Muscle layer of duodenum (tissue), 2 donors: ENCODE results near the gene CSH2.
"Not testable (repeated sequence)": the region's sequence is repeated elsewhere in the genome, so short reads cannot be mapped to it uniquely, and the experiment has no call there.

Source experiments
- H3K27ac ChIP-seq: one replicate; pipeline ENCODE4 v1.7.0; 2013; ENCODE audit warnings: mild to moderate bottlenecking, low read length
- H3K27me3 ChIP-seq: one replicate; pipeline ENCODE4 v1.7.0; 2013; ENCODE audit warnings: low read depth, mild to moderate bottlenecking, control low read depth, low read length
- H3K36me3 ChIP-seq, 2 donors: one replicate each; pipeline ENCODE4 v1.7.0; 2013; ENCODE audit warnings: low read length in 2 of 2, control low read depth in 1 of 2, mild to moderate bottlenecking in 1 of 2; ENCODE audit not compliant: insufficient read depth in 2 of 2, control insufficient read depth in 1 of 2
- H3K4me1 ChIP-seq, 2 donors: one replicate each; pipeline ENCODE4 v1.7.0; 2013; ENCODE audit warnings: low read length in 2 of 2, mild to moderate bottlenecking in 2 of 2, control low read depth in 1 of 2, moderate library complexity in 1 of 2; ENCODE audit not compliant: insufficient read depth in 2 of 2, control insufficient read depth in 1 of 2
- H3K4me3 ChIP-seq, 2 donors: one replicate each; pipeline ENCODE4 v1.7.0; 2013; ENCODE audit warnings: low read length in 2 of 2, low read depth in 1 of 2, mild to moderate bottlenecking in 1 of 2
- H3K9me3 ChIP-seq, 2 donors: one replicate each; pipeline ENCODE4 v1.7.0; 2013; ENCODE audit warnings: low read length in 2 of 2, control low read depth in 1 of 2, mild to moderate bottlenecking in 1 of 2; ENCODE audit not compliant: control insufficient read depth in 1 of 2
- donor health status: healthy.

Gene CSH2

DNA sequence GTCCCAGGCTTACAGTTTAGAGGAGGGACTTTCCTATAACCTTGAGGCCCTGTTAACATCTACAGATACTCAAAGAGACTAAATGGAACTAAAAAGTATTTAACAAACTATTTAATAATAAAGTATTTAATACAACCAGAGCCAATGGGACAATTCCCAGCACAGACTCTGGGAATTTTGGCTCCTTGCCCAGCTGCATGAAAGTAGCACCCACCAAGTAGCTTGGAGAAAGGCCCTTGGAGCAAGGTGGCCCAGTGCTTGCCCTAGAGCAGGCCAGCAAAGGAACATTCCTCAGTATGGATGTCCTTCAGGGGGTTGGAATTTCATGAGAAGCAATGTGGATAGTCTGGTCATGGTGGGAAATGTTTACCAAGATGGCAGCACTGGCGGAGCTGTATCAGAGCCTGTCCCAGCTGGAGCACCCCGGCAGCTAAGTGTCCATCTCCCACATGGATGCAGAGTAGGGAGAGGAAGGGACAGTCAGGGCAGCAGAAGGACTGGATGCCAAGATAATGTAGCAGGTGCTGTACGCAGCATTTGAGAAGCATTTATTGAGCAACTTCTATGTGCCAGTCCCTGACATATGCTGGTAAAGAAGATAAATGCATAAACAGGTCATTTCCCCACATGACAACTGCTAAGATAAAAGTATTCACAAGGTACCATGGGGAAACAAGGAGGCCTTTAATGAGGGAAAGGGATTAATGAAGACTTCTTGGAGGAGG, 25.8 kb downstream of the CSH2 start:
- Histone ChIP-seq H3K4me1 (peaks cover 0 to 10% of the 10 kb centered on the region in 2 donors), H3K36me3 (no peaks in the 10 kb centered on the region), H3K9me3 (no peaks in the 10 kb centered on the region), H3K27ac (no peak overlapping the region), H3K27me3 (no peaks in the 10 kb centered on the region), H3K4me3 (no peak overlapping the region)

GRCh38 chr17:63845509-63845908, 28.0 kb downstream of the CSH2 start:
- Histone ChIP-seq H3K36me3 (peaks cover 0 to 4% of the 10 kb centered on the region in 2 donors), H3K4me3 (no peak overlapping the region), H3K27ac (no peak overlapping the region), H3K4me1 (peaks cover 9 to 21% of the 10 kb centered on the region in 2 donors), H3K9me3 (no peaks in the 10 kb centered on the region), H3K27me3 (no peaks in the 10 kb centered on the region)

GRCh38 chr17:63843910-63844677, 29.4 kb downstream of the CSH2 start:
- Histone ChIP-seq H3K36me3 (peaks cover 0 to 4% of the 10 kb centered on the region in 2 donors), H3K4me3 (peak overlapping the region in 1 of 2 donors; percentile 63), H3K9me3 (no peaks in the 10 kb centered on the region), H3K4me1 (peaks cover 11 to 34% of the 10 kb centered on the region in 2 donors), H3K27ac (peak overlapping the region; percentile 13), H3K27me3 (no peaks in the 10 kb centered on the region)

- not testable (repeated sequence) for H3K36me3 ChIP-seq, H3K9me3 ChIP-seq, H3K27me3 ChIP-seq
- Histone ChIP-seq H3K4me1 (peaks cover 11 to 41% of the 10 kb centered on the region in 2 donors), H3K27ac (peak overlapping the region; percentile 70), H3K4me3 (peak overlapping the region; percentile 63 to 67)
These were observed 30.0 kb downstream of the CSH2 start for GRCh38 chr17:63843387-63843888.

- peaks cover 11 to 48% of the 10 kb centered on the region in 2 donors for H3K4me1 ChIP-seq
- H3K4me3 ChIP-seq = peak within 1 kb of the TSS; percentile 88 to 93
- H3K9me3 ChIP-seq = no peaks in the 10 kb centered on the region
- H3K36me3 ChIP-seq = peaks cover 0 to 4% of the 10 kb centered on the region in 2 donors
- H3K27me3 ChIP-seq = no peaks in the 10 kb centered on the region
- peak within 1 kb of the TSS; percentile 84 for H3K27ac ChIP-seq
These were observed 30.7 kb downstream of the CSH2 start, which contains the start of gene SMARCD2 for GRCh38 chr17:63842540-63843386. Gene SMARCD2, minus strand, starts transcription at chr17:63842685. Its CDS starts 11 bp downstream, at chr17:63842674.

DNA sequence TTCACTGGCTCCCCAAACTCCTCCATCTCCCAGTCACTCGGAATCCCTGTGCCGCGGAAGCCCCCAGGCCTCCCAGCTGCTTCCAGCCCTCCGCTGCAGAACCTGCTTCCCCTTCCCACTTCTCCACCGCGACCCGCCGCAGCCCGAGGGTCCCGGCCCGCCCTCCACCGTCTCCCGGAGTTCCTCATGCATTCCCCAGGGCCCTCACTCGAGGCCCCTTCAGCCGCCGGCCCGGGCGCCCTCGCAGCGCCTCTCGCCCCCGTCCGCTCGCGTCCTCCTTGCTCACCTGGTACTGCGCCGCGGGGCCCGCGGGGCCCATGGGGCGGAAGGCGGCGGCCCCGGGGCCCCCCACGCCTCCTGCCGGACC, 31.3 kb downstream of the CSH2 start:
- peaks cover 11 to 54% of the 10 kb centered on the region in 2 donors for H3K4me1 ChIP-seq
- H3K27ac ChIP-seq = peak overlapping the region; percentile 84
- H3K36me3 ChIP-seq = peaks cover 2 to 7% of the 10 kb centered on the region in 2 donors
- no peaks in the 10 kb centered on the region for H3K27me3 ChIP-seq
- H3K4me3 ChIP-seq = peak overlapping the region; percentile 88 to 93
- no peaks in the 10 kb centered on the region for H3K9me3 ChIP-seq

DNA sequence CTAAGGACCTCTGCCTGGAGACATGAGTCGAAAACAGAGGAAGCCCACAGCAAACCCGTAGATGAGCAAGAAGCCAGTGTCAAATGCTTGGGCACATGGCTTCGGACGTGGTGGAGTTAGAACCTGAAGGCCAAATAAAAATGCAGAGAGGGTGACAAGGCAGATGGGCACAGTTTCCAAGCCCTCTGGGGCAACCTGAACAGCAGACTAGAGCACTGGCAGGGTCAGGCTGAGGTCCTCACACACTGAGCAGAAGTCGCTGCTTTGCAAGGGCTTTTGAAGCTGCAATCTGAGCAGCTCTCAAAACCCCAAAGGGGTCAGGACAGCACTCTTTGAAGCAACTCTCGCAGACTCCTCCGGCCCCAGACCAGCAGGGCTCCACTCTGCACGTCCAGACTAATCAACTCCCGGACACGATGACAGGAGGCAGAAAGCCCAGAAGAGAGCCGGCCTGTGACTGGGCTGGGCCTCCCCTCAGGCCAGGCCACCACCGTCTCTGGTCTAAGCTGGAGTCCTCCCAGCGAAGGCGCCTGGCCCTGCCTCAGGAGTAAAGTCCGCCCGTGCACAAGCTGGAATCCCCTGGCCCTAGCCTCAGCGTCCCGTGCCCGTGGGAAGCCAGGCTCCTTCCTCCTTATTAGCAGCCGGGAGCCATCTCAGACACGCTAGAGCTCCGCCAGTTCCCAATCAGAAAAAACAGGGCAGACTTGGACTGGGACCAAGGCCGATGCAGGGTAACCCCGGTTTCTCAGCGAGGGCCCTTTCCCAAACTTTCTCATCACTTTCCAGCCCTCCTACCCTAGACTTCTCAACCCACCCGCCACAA, 31.9 kb downstream of the CSH2 start:
- peaks cover 11 to 55% of the 10 kb centered on the region in 2 donors for H3K4me1 ChIP-seq
- H3K27me3 ChIP-seq = no peaks in the 10 kb centered on the region
- peaks cover 8 to 13% of the 10 kb centered on the region in 2 donors for H3K36me3 ChIP-seq
- no peaks in the 10 kb centered on the region for H3K9me3 ChIP-seq
- peak overlapping the region; percentile 84 for H3K27ac ChIP-seq
- peak overlapping the region; percentile 88 to 93 for H3K4me3 ChIP-seq

GRCh38 chr17:63840591-63841349, 32.7 kb downstream of the CSH2 start:
- no peaks in the 10 kb centered on the region for H3K9me3 ChIP-seq
- peaks cover 8 to 20% of the 10 kb centered on the region in 2 donors for H3K36me3 ChIP-seq
- H3K27ac ChIP-seq = peak overlapping the region; percentile 84
- no peaks in the 10 kb centered on the region for H3K27me3 ChIP-seq
- peak overlapping the region; percentile 88 to 93 for H3K4me3 ChIP-seq
- H3K4me1 ChIP-seq = peaks cover 11 to 55% of the 10 kb centered on the region in 2 donors

- peaks cover 18 to 39% of the 10 kb centered on the region in 2 donors for H3K36me3 ChIP-seq
- peak overlapping the region; percentile 77 for H3K27ac ChIP-seq
- peak overlapping the region; percentile 3 to 39 for H3K4me3 ChIP-seq
- H3K4me1 ChIP-seq = peaks cover 11 to 50% of the 10 kb centered on the region in 2 donors
- H3K27me3 ChIP-seq = no peaks in the 10 kb centered on the region
- no peaks in the 10 kb centered on the region for H3K9me3 ChIP-seq
These were observed 34.8 kb downstream of the CSH2 start for GRCh38 chr17:63838631-63839171.
